HCT116 (cell line): ENCODE data around the gene ZSWIM5. TPM values are rescaled to one million over a fixed set of nuclear protein-coding genes. Genes with fewer than 3 reads are reported as not detected.

Experiments
- ATAC-seq: fragments of 200-7000 bp; cut with Tn5 transposase; 2 replicates; pipeline ENCODE4 v1.9.1; 2020; ENCODE audit warnings: mild to moderate bottlenecking, moderate library complexity
- BruUV-seq: library from RNA; stranded (reverse); fragments of 400-500 nt; replicated peaks from 2 replicates; lab custom pipeline; 2021; lab: Mats Ljungman, UMichigan
- CTCF ChIA-PET: fragments of 300-600 bp; sonication (Branson Sonifier 250); formaldehyde crosslinking; loops from one replicate; lab custom pipeline; 2021; ENCODE audit warnings: antibody characterized with exemption; lab: Charles Lee
- POLR2A ChIA-PET: fragments of 300-600, 350-600 bp; sonication (Branson Sonifier 250); formaldehyde crosslinking; loops from one replicate; lab custom pipeline; 2021; ENCODE audit warnings: antibody characterized with exemption; lab: Charles Lee
- RAD21 ChIA-PET, 2 experiments: fragments of 300-600 bp; sonication (Branson Sonifier 250); formaldehyde crosslinking; loops; one replicate each; lab custom pipeline; 2023; ENCODE audit warnings: low total read pairs in 2 of 2; ENCODE audit not compliant: uncharacterized antibody in 2 of 2, unreplicated experiment in 2 of 2, low non-redundant PET in 1 of 2; lab: Charles Lee
- DNase-seq: peaks from one replicate; pipeline ENCODE4 v3.0.0-alpha.2; 2010; ENCODE audit warnings: low read depth, low spot score
- H2AFZ ChIP-seq: fragments of 200-600 bp; shearing (Covaris generic), sonication (generic); 2 replicates; pipeline ENCODE4 v1.6.1; 2017; ENCODE audit warnings: low read depth, mixed run types, mixed read lengths, antibody characterized with exemption, low read length; ENCODE audit not compliant: poor library complexity, severe bottlenecking
- H3K27ac ChIP-seq: 2 replicates; pipeline ENCODE4 v1.5.1; 2012; ENCODE audit warnings: low read depth, low read length
- H3K27me3 ChIP-seq: fragments of 200-600 bp; sonication (generic); 2 replicates; pipeline ENCODE4 v1.6.1; 2016; ENCODE audit warnings: mixed run types, low read length, mixed read lengths; ENCODE audit not compliant: insufficient read depth
- H3K36me3 ChIP-seq, 2 experiments: fragments of 200-500 bp in 1 of 2; fragments of 200-600 bp in 1 of 2; sonication (Bioruptor generic) in 1 of 2; sonication (generic) in 1 of 2; 2 replicates each; pipeline versions ENCODE4 v1.5.1 to v1.6.1; 2014 to 2016; ENCODE audit warnings: low read length in 2 of 2, inconsistent platforms in 1 of 2, mixed read lengths in 1 of 2, mixed run types in 1 of 2; ENCODE audit not compliant: insufficient read depth in 2 of 2, control insufficient read depth in 1 of 2
- H3K4me1 ChIP-seq, 2 experiments: fragments of 200-600 bp in 1 of 2; sonication (generic) in 1 of 2; 2 replicates each; pipeline versions ENCODE4 v1.5.1 to v1.6.1; 2012 to 2017; ENCODE audit warnings: low read length in 2 of 2, inconsistent platforms in 1 of 2, mild to moderate bottlenecking in 1 of 2, mixed read lengths in 1 of 2, mixed run types in 1 of 2, moderate library complexity in 1 of 2; ENCODE audit not compliant: insufficient read depth in 2 of 2, control insufficient read depth in 1 of 2
- H3K4me2 ChIP-seq: fragments of 200-600 bp; sonication (generic); 2 replicates; pipeline ENCODE4 v1.6.1; 2017; ENCODE audit warnings: mixed run types, low read length, mixed read lengths
- H3K4me3 ChIP-seq, 2 experiments: fragments of 200-600 bp in 1 of 2; sonication (generic) in 1 of 2; replicated peaks in 1 of 2; 2 replicates each; pipeline ENCODE4 v1.5.1; 2011 to 2016; ENCODE audit warnings: low read length in 2 of 2, control low read depth in 1 of 2, low read depth in 1 of 2, mild to moderate bottlenecking in 1 of 2, mixed read lengths in 1 of 2, mixed run types in 1 of 2
- H3K79me2 ChIP-seq: fragments of 200-600 bp; sonication (generic); 2 replicates; pipeline ENCODE4 v1.6.1; 2017; ENCODE audit warnings: mild to moderate bottlenecking, mixed run types, low read length, moderate library complexity, mixed read lengths; ENCODE audit not compliant: insufficient read depth
- H3K9ac ChIP-seq: fragments of 200-600 bp; sonication (generic); 2 replicates; pipeline ENCODE4 v1.6.1; 2016; ENCODE audit warnings: low read length, mixed read lengths
- H3K9me2 ChIP-seq: fragments of 200-600 bp; sonication (generic), shearing (Covaris generic); 2 replicates; pipeline ENCODE4 v1.6.1; 2017; ENCODE audit warnings: mixed run types, mild to moderate bottlenecking, moderate library complexity; ENCODE audit not compliant: insufficient read depth
- H3K9me3 ChIP-seq, 2 experiments: fragments of 200-500 bp in 1 of 2; fragments of 200-600 bp in 1 of 2; sonication (Bioruptor generic) in 1 of 2; sonication (generic) in 1 of 2; 2 replicates each; pipeline ENCODE4 v1.6.1; 2014 to 2017; ENCODE audit warnings: low read length in 2 of 2, mixed read lengths in 2 of 2, inconsistent platforms in 1 of 2, low read depth in 1 of 2, mild to moderate bottlenecking in 1 of 2, mixed run types in 1 of 2, moderate library complexity in 1 of 2; ENCODE audit not compliant: control insufficient read depth in 1 of 2, insufficient read depth in 1 of 2
- H4K20me1 ChIP-seq: fragments of 200-600 bp; sonication (generic), shearing (Covaris generic); 2 replicates; pipeline ENCODE4 v1.6.1; 2017; ENCODE audit warnings: mixed run types, mild to moderate bottlenecking, moderate library complexity; ENCODE audit not compliant: insufficient read depth
- CBX3 ChIP-seq: IDR thresholded peaks from 2 replicates; pipeline ENCODE4 v1.6.1; 2012; ENCODE audit warnings: low read depth
- EZH2 ChIP-seq: fragments of 200-600 bp; sonication (generic); IDR thresholded peaks from 2 replicates; pipeline ENCODE4 v1.6.1; 2017; ENCODE audit warnings: antibody characterized with exemption, mixed run types
- EZH2phosphoT487 ChIP-seq: fragments of 200-600 bp; IDR thresholded peaks from 2 replicates; pipeline ENCODE4 v1.6.1; 2018; ENCODE audit warnings: antibody characterized with exemption, borderline replicate concordance
- FOSL1 ChIP-seq: IDR thresholded peaks from 2 replicates; pipeline ENCODE4 v1.6.1; 2012; ENCODE audit warnings: low read depth
- JUND ChIP-seq: IDR thresholded peaks from 2 replicates; pipeline ENCODE4 v1.6.1; 2012
- MAX ChIP-seq: IDR thresholded peaks from 2 replicates; pipeline ENCODE4 v1.6.1; 2012
- POLR2A ChIP-seq: IDR thresholded peaks from 2 replicates; pipeline ENCODE4 v1.7.0; 2011; ENCODE audit warnings: borderline replicate concordance; ENCODE audit not compliant: insufficient read depth, insufficient read length; ENCODE audit errors: extremely low read depth
- RAD21 ChIP-seq: IDR thresholded peaks from 2 replicates; pipeline ENCODE4 v1.6.1; 2012; ENCODE audit warnings: low read depth, mild to moderate bottlenecking
- SRF ChIP-seq: IDR thresholded peaks from 2 replicates; pipeline ENCODE4 v1.6.1; 2012; ENCODE audit warnings: low read depth
- TCF7L2 ChIP-seq: IDR thresholded peaks from 2 replicates; pipeline ENCODE4 v1.7.0; 2011; ENCODE audit warnings: borderline replicate concordance, inconsistent platforms; ENCODE audit not compliant: insufficient read depth, insufficient read length; ENCODE audit errors: extremely low read depth
- ZFX ChIP-seq: fragments of 450-650 bp; IDR thresholded peaks from 2 replicates; pipeline ENCODE4 v1.6.1; 2017
- intact Hi-C: fragments of 100-400 bp; cut with micrococcal nuclease; formaldehyde crosslinking; loops from 2 replicates; pipeline ENCODE4 v1.10.0; 2022
- total RNA-seq: library from RNA; stranded (reverse); gene quantifications from one replicate; pipeline ENCODE4 v1.2.1, GENCODE V29; 2021; ENCODE audit not compliant: unreplicated experiment

ZSWIM5 gene
- total RNA-seq, 1 experiment from 2014 or later, result 1.1 TPM

GRCh38 chr1:45047032-45047431, 159.4 kb downstream of the ZSWIM5 start (continued):
- TF ChIP-seq EZH2 (no peak), EZH2phosphoT487 (no peak), JUND (no peak), MAX (no peak), CBX3 (no peak)

- no peaks in the 10 kb centered on the region for H4K20me1 ChIP-seq
- DNase-seq (no peak), ATAC-seq (no peak)
- ChIA-PET CTCF (no interaction called here), RAD21 (no interaction called here), POLR2A (no interaction called here)
- no peaks in the 10 kb centered on the region for H3K79me2 ChIP-seq
- no peak overlapping the region for H2AFZ ChIP-seq
- H3K9ac ChIP-seq, result no peak overlapping the region
- no peak overlapping the region for H3K4me2 ChIP-seq
- H3K4me3 ChIP-seq, result no peak overlapping the region
- no peak overlapping the region for H3K27ac ChIP-seq
- BruUV-seq, result no TSS peak
- no peaks in the 10 kb centered on the region for H3K27me3 ChIP-seq
- H3K36me3 ChIP-seq, result no peaks in the 10 kb centered on the region
- TF ChIP-seq TCF7L2 (no peak), MAX (no peak)
- no peaks in the 10 kb centered on the region for H3K9me3 ChIP-seq
- H3K4me1 ChIP-seq, result no peaks in the 10 kb centered on the region
- intact Hi-C loops, result no loop called here
- H3K9me2 ChIP-seq, result no peaks in the 10 kb centered on the region
These were observed 161.5 kb downstream of the ZSWIM5 start for GRCh38 chr1:45044916-45045315.

- no peaks in the 10 kb centered on the region for H3K27me3 ChIP-seq
- no peaks in the 10 kb centered on the region for H3K4me1 ChIP-seq
- H3K9me3 ChIP-seq, result no peaks in the 10 kb centered on the region
- ChIA-PET POLR2A (no interaction called here), CTCF (no interaction called here), RAD21 (no interaction called here)
- H3K9ac ChIP-seq, result no peak overlapping the region
- BruUV-seq, result no TSS peak
- H3K79me2 ChIP-seq, result no peaks in the 10 kb centered on the region
- H3K4me3 ChIP-seq, result no peak overlapping the region
- H2AFZ ChIP-seq, result no peak overlapping the region
- no peaks in the 10 kb centered on the region for H4K20me1 ChIP-seq
- no peaks in the 10 kb centered on the region for H3K36me3 ChIP-seq
- H3K4me2 ChIP-seq, result no peak overlapping the region
- no peak overlapping the region for H3K27ac ChIP-seq
- TF ChIP-seq FOSL1 (no peak), ZFX (no peak), RAD21 (no peak), POLR2A (no peak), EZH2 (no peak), SRF (no peak), CBX3 (no peak), TCF7L2 (no peak)
- TF ChIP-seq, all 23 proteins: peak for 0
- no peaks in the 10 kb centered on the region for H3K9me2 ChIP-seq
- intact Hi-C loops, result no loop called here
- ATAC-seq (no peak), DNase-seq (no peak)
These were observed 163.3 kb downstream of the ZSWIM5 start for GRCh38 chr1:45043094-45043493.
